ENCODE measurements around the gene CASTOR1.

CASTOR1 gene

DNA sequence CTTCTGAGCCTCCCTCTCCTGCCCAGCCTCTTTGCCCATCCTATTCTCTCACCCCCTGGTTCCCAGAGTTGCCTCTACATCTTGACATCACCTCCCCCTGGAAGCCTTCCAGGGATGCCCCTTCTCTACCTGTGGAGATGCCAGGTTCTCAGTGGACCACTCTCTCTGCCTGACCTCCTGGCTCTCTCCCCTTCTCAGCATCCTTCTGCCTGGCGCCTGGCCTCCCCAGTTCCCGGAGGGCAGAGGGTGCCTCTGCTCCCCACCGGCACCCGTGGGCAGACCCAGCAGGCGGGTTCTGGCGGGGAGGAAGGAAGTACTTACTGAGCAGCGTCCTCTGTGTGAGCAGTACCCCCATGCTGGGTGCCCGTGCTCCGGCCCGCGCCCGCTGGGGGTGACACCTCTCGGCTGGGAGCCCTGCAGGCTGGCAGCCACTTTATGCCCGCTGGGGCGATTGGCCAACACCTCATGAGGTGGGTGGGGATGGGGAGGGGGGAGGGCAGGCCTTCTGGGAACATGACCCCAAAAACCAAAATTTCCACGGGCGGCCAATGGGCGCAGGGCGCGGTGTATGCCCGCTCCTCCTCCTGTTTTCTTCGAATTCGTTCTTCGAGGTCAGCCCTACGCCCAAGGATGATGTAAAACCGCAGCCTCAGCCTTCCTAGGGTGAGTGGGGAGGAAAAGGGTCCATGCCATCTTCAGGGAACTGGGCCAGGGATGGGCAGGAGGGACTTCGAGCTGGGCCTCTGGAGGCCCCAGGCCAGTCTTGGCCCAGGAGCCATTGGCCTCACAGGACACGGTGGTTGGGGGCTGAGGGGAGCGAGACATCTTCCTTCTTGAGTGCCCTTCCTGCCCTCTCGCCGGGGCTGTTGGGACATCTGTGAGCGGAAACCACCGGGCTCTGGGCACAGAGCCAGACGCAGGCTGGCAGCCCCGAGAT, 22.6 kb downstream of the CASTOR1 start, which contains the start of gene OSM:
OSM (minus strand) TSS at position 407 of the 937 bp plus-strand sequence; CDS start at position 355, 52 bp downstream.
- peak in 1 of 2 donors; percentile 52 for DNase-seq (ENCODE audit: extremely low read depth in 1 of 2, low read depth in 1 of 2)

DNA sequence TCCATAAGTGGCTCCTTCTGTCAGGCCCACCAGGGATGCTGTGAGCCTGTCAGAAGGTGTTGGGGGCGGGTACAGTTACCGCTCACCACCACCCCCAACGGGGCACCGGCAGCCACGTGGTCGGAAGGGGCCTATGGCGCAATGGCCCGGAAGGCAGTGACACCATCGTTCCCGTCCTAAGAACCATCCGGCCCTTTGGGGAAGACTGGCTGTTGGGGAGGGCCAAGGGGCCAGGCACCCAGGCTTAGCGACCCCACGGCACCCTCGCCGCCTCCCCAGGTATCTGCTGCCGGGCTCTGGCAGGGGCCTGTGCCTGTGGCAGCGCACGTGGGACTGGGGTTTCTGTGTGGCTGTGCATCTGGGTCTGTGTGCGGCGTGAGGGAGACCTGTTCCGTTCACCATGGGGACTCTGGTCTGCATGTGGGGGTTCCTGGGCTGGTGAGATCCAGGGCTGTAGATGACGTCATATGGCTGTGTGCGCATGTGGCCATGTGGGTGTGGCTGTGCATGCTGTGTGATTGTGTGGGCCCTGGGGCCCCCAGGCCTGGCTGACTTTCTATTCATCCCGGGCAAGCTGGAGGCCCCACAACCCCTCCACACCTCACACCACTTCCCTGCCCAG, 23.4 kb downstream of the CASTOR1 start:
- DNase-seq (ENCODE audit: extremely low read depth in 1 of 2, low read depth in 1 of 2), result peak; percentile 68 to 69

DNA sequence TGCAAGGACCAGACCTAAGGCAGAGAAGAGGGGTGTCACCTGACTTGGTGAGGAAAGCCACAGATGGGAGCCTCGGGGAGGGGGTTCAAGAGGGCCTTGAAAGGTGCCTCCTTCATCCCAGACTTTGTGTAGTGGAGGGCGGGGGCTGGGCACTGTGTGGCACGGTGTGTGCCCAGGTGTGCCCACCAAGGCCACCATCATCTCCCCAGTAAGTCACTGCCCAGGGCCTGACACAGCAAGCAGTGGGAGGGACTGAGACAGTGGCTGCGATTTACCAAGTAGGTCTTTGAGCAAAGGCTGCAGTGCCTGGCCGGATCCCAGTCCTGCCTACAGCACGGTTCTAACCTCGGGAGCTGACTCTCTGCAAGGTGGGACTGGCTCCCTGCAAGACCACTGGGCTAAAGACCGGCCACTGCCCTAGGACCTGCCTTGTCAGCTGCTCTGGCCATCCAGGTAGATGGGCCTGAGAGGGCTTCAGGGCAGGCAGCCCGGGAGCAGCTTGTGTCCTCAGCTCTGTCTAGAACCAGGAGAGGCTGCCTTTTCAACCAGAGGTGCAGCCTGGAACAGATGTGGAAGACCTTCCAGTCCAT, 24.1 kb downstream of the CASTOR1 start:
- no peak for DNase-seq (ENCODE audit: extremely low read depth in 1 of 2, low read depth in 1 of 2)

DNA sequence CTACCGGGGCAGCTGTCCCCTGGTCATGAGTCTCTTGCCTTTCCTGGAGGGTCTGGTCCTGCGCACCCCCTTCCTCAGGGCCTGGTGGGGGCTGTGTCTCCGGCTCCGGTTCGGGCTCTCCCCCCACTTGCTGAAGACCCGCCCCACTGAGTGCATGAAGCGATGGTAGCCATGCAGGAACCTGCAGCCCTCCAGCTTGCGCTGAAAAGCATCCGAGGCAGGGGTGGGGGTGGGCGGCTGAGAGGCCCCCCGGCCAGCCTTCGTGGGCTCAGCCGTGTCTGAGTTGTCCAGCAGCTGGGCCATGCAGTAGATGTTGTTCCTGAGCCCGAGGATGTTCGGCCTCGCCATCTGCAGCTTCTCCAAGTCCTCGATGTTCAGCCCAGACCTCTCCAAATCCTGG, 25.4 kb downstream of the CASTOR1 start:
- no peak for DNase-seq (ENCODE audit: extremely low read depth in 1 of 2, low read depth in 1 of 2)

DNA sequence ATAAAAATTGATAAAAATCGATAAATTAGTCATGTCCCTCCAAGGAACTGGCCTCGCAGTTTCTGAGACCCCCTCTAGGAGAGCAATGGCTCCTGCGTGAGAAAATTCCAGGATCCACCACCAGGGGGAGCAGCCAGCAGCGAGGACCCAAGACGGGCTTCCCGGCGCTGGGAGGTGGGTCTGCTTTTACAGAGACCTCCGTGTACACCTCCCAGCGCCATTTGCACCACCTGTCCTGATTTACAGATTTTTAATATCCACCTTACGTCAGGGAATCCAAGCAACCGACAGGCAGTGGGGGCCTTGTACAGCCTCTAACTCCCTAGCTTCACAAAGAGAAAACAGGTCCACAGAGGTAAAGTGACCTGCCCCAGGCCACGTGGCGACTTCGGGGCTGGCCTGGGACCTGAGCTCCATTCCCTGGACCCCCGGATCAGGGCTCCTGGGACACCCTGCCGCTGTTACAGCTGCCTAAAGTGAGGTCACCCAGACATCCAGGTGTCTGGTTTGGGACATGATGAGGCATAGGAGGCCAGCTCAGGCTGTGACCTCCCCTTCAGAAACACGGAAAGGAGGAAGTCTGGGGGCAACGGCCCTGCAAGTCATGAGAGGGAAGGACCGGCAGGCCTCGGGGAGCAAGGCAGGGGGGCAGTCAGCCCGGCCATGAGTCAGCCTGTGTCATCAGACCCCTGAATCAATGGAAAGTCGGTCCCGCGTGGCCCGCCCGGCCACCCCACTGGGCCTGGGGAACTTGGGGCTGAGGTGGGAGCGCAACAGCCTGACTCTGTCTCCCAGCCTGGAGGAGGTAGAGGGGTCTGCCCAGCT, 26.2 kb downstream of the CASTOR1 start:
- peak; percentile 58 to 74 for DNase-seq (ENCODE audit: extremely low read depth in 1 of 2, low read depth in 1 of 2)

DNA sequence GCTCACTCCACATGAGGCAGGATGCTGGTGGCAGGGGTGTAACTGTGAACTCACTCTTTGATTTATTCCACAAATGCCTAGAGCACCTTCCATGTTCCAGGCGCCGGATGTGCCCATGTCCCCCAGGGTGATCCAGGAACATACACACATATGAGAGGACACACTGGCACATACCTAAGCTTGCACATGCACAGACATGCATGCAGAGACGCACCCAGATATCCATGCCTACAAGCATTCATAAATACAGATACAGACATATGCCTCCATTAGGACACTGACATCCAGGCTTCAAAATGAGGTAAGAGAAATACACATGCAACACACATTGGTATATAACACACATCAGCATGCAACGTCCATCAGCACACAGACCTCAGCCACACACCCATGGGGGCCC, 27.2 kb downstream of the CASTOR1 start:
- no peak for DNase-seq (ENCODE audit: extremely low read depth in 1 of 2, low read depth in 1 of 2)

DNA sequence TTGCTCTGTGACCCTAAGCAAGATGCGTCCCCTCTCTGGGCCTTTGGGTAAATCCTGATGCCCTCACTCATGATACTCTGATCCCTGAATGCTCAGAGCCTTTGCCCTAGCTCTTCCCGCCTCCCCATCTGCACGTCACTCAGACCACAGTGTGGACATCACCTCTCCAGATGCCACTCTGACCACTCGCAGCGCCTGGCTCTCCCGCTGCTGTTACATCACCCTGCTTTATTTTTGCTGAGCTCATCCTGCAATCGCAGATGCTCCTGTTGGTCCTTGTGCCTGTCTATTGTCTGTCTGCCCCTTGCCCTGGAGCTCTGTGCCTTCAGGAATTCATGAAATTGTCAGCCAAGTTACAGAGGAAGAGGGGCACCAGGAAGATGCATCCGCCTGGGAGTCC, 28.2 kb downstream of the CASTOR1 start:
- no peak for DNase-seq (ENCODE audit: extremely low read depth in 1 of 2, low read depth in 1 of 2)

DNA sequence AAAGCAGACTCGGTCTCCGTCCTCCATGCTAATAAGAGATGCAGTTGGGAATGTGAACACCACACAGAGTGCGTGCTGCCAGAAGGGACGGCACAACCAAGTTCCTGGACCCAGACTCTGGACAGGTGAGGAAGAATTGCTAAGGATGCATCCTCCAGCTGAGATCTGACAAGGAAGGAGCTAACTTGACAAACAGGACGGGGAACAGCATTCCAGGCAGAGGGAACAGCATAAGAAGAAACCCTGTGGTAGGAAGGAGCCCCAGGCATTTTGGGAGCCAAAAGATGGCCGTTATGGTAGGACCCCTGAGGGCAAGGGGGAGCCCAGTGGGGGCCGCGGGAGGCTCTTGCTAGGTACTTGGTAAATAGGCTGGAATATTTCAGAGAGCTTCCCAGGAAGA, 28.6 kb downstream of the CASTOR1 start:
- DNase-seq (ENCODE audit: extremely low read depth in 1 of 2, low read depth in 1 of 2), result no peak

DNA sequence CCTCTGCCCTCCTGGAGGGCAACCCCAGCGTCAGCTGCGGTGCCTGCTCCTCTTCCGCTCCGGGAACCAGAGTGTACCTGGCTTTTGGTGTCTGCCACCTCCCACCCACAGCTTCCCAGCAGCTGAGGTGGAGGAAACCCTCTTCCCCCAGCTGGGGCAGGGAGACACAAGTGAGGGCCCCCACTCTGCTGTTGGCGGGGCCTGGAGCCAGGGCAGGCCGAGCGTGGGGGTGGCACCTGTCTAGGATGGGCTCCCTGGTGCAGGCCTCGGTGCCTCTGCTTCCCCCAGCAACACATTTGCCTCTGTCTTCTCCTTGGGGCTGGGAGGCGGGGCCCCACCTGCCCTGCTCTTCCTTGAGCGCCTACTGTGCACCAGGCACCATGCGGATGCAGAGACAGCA, 29.0 kb downstream of the CASTOR1 start:
- DNase-seq (ENCODE audit: extremely low read depth in 1 of 2, low read depth in 1 of 2), result no peak

DNA sequence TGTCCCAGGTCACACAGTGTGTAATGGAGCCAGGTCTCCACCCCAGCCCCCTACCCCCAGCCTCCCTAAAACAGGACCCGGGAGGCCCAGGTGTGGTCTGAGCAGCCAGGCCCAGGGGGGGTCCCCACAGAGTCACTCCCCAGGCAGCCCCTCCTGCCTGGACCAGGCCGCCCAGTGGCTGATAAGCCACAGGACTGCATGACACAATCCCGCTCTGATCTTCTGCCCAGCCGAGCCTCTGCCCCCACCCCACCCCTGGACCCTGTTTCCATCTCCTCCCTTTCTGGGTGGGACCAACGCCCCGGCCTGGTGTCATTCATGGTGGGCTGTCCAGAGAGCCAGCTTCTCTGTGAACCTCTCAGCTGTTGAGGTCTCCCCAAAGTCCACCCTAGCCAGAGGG, 35.0 kb downstream of the CASTOR1 start:
- no peak for DNase-seq (ENCODE audit: extremely low read depth in 1 of 2, low read depth in 1 of 2)

DNA sequence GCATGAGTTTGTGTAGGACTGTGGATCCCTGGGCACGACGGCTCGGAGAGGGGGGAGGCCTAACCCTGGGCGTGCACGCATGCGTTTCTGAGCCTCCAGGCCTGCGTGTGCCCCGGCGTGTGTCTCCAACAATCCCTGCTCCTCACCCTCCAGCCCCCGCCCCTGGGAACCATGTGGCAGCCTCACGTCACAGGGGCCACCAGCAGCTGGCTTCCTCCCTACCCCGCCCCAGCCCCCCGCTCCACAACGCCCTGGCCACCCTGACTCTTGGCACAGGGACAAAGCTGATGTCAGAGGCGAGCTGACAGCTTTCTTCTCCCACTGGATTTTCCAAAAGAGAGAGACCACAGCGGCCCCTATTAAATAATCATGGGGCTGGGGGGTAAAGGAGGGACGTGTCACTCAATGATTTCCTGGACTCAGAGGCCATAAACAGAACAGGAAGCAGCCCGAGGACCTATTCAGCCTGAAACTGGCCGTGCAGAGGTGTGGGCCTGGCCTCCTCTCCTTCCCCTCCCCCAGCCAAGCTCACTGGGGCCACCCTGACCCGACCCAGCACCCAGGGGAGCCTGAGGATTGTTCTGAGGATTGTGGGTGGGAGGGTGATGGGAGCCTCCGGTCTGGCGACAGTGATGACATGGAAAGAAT, 36.0 kb downstream of the CASTOR1 start:
- DNase-seq (ENCODE audit: extremely low read depth in 1 of 2, low read depth in 1 of 2), result no peak

DNA sequence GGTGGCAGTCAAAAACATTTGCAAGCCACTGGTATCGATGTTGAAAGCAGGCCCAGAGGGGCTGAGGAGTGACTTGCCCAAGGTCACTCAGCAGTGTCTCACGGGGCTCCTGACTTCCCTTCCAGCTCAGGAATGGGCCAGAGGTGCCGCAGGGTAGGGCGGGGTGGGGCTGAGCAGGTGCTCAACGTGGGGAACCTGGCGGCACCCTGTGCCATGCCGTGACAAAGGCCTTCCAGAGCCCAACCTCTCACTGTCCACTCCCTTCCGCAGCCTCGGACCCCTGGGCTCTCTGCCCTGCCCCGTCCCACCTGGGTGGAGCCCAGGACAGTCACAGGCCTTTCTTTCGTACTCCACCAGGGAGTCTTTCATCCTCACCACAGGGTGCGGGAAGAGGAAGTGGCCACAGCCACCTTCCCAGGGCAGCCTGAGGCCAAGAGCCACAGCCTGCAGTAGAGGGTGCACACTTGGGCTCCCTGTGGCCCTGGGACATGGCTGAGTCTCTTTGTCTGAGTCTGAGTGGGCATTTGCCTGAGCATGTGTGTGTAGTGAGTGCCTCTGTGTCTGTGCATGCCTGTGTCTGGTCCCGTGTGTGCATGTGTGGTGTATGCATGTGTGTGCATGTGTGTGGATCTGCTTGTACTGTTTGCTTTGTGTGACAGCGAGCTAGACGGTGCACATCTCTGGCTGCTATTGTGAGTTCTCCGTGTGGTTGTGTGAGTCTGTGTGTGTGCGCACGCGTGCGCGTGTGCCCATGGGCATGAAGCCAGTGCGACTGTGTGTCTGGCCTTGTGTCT, 36.7 kb downstream of the CASTOR1 start:
- DNase-seq (ENCODE audit: extremely low read depth in 1 of 2, low read depth in 1 of 2), result no peak

DNA sequence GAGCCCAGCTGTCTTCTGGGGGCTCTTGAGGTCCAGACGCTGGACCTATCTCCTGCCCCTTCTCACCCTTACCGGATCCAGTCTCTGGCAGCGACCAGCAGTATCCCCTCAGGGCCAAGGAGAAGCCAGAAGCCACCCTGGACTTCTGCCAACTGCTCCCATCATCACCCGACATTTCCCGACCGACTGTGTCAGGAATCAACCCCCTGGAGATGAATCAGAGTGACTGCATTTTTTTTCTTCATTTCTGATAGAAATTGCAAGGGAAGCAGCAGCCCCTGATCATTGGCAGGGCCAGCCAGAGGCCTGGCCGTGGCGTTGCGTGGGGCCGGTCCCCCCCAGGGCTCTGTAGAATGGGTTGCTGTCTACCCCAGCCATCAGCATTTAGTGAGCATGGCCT, 37.6 kb downstream of the CASTOR1 start:
- no peak for DNase-seq (ENCODE audit: extremely low read depth in 1 of 2, low read depth in 1 of 2)

DNA sequence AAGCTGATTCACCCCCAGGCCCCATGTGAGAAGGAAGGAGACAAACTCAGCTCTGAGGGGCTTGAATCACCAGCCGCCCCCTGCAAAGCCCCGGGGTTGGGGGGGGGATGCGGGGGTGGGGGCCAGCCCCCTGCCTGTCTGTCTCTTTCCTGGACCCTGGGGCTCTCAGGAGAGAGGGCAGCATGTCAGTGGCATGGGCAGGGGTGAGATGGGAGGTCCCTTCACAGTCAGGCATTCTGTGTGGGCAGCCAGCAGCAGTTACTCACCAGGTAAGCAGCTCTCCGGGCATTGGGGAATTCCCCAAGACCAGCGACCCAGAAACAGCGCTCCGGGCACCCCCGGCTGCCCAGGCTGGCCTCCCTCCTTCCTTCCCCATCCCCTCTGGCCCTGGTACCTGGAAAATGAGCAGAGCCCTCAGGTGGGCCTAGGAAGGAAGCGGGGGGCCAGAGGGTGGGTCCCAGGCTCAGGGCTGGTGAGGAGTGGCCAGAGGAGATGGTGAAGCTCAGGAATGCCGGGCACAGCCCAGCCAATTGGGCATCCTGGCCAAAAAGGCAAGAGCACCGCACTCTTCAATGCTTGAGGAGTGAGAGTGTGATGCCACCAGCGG, 38.5 kb downstream of the CASTOR1 start:
- DNase-seq (ENCODE audit: extremely low read depth in 1 of 2, low read depth in 1 of 2), result no peak

DNA sequence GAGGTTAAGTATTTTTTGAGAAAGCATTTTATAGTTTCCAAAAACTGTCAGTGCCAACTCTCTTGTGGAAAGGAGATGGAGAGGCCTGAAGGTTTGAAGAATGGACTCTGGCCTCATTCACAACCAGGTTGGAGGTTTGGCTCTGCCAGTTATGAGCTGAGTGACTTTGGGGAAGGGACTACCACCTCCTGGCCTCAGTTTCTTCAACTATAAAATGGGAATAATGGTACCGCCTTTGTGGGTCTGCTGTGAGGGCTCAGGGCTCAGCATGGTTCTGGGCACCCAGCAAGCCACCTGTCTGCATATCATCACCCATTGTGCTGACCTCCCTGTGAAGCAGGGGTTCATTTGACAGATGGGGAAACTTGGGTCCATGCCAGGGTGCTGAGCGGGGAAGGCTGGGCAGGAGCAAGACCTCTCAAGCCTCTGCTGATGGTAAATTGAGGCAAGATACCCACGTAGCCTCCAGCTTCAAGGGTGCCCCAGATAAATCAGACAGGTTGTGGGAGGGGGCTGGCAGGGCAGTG, 39.2 kb downstream of the CASTOR1 start:
- DNase-seq (ENCODE audit: extremely low read depth in 1 of 2, low read depth in 1 of 2), result no peak

DNA sequence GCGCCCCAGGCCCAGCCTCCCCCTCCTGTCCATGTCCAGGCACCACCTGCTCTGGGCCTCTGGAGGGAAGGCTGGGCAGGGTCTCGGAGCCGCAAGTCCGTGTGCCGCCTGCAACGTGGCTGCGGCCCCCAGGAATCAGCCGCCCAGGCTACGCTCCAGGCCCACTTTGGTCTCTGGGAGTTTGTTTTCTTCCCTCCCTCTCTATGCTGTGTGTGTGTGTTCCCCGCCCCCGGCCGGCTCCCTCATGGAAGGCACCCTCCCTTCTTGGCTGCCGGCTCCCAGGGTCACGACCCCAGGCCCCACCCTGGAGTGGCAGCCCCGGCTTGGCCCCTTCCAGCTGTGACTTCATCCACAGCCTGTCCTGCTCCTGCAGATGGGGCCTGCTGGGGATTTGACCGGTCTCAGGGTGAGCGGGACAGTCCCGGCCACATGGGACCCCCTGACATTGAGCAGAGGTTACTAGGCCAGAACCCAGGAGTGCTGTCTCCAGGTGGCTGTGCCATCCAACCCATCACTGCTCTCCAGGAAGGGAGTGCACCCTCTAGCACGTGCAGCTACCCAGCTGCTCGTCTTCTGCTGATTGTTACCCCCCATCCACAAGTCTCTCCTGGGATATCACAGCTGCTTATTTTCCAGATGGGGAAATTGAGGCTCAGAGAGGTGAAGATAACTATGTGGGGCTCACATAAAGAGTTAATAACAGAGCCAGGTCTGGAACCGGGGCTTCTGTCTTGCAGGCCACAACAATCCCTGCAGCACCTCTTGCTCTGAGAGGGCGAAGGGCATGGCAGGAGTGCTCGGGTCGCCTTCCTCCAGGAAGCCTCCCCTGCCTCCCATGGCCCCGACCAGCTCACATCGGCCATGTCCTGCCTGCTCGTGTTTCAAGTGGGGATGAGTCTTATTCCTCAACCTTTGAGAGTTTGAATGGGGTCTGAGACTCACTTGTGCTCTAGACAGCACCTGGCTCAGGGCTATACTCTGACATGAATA, 40.0 kb downstream of the CASTOR1 start:
- DNase-seq (ENCODE audit: extremely low read depth in 1 of 2, low read depth in 1 of 2), result no peak

DNA sequence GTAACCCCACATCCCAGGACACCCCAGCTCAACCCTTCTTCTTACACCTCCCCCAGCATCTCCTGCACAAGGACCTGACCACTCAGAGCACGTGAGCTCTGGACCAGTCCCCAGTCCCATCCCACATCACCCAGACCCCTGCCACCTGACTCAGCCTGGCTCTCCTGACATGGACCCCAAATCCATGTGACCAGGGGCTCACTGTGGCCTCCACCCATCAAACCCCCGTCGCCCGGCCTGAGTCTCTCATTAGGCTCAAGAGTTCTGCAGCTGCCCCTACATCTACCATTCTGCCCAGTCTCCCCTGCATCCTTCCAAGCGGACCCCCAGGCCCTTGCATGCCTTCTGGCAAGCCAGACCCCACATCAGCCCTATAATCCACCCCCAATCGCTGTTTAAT, 40.8 kb downstream of the CASTOR1 start:
- no peak for DNase-seq (ENCODE audit: extremely low read depth in 1 of 2, low read depth in 1 of 2)

DNA sequence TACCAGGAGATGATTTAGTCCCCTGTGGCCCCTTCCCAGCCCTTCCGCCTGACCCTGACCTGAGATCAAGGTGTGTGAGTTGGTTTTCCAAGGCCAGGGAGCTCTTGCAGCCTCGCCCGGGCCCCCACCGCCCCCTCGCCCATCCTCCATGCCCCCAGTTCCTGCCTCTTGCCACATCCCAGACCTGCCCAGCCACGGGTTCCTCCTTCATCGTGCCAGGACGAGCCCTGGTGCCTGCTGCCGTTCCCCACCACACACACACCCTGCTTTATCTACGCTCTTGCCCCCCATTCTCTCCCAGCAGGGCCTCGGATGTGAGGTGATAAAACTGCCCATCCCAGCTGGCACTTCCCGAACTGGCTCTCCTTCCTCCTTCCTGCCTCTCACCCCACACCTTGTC, 41.3 kb downstream of the CASTOR1 start:
- DNase-seq (ENCODE audit: extremely low read depth in 1 of 2, low read depth in 1 of 2), result no peak

Data from activated CD8-positive, alpha-beta memory T cell treated with anti-CD3 and anti-CD28 coated beads for 1 hour (primary cell).